WERI-Rb-1 (cell line): Measurements from ENCODE around the gene OTOG.

ENCODE experiments used
- DNase-seq: peaks from one replicate; pipeline ENCODE4 v3.0.0-alpha.2; 2020
- H3K27ac ChIP-seq: fragments of 250-450 bp; sonication (Bioruptor Pico); 2 replicates; pipeline ENCODE4 v1.5.1; 2020; ENCODE audit warnings: mild to moderate bottlenecking, moderate library complexity
- H3K27me3 ChIP-seq: fragments of 250-450 bp; sonication (Bioruptor Pico); 2 replicates; pipeline ENCODE4 v1.5.1; 2021; ENCODE audit warnings: mild to moderate bottlenecking, low read depth, moderate library complexity; ENCODE audit not compliant: insufficient read depth, severe bottlenecking
- H3K36me3 ChIP-seq: fragments of 250-450 bp; sonication (Bioruptor Pico); 2 replicates; pipeline ENCODE4 v1.5.1; 2020; ENCODE audit warnings: mild to moderate bottlenecking, moderate library complexity
- H3K4me3 ChIP-seq: 2 replicates; pipeline ENCODE4 v1.5.1; 2011; ENCODE audit warnings: low read depth, mild to moderate bottlenecking, control low read depth, low read length
- H3K9me3 ChIP-seq: fragments of 250-450 bp; sonication (Bioruptor Pico); 2 replicates; pipeline ENCODE4 v1.5.1; 2021; ENCODE audit warnings: mild to moderate bottlenecking, moderate library complexity; ENCODE audit not compliant: severe bottlenecking
- TF ChIP-seq, protein P1 (sequence below): IDR thresholded peaks from 2 replicates; pipeline ENCODE4 v1.5.1; 2011; ENCODE audit warnings: low read depth, mild to moderate bottlenecking, control low read depth, inconsistent platforms, low read length

Gene OTOG

DNA sequence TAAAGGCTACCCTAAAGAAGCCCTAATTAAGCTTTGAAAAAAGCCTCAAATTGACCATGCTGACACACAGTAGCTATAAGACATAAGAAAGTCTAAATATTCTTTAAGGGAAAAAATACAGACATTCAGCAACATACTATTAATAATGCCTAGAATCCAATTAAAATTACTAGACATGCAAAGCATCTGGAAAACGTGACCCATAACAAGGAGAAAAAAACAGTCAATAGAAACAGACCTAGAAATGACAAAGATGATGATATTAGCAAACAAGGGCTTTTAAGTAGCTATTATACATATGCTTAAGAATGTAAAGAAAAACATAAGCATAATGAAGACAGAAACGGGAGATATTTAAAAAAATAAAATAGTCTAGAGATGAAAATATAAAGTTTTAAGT, 108.6 kb downstream of the OTOG start:
- Histone ChIP-seq H3K27me3 (no peaks in the 10 kb centered on the region), H3K36me3 (no peaks in the 10 kb centered on the region), H3K4me3 (no peak overlapping the region), H3K27ac (no peak overlapping the region), H3K9me3 (peaks cover 19% of the 10 kb centered on the region)
- no peak for DNase-seq
- TF ChIP-seq, protein P1, sequence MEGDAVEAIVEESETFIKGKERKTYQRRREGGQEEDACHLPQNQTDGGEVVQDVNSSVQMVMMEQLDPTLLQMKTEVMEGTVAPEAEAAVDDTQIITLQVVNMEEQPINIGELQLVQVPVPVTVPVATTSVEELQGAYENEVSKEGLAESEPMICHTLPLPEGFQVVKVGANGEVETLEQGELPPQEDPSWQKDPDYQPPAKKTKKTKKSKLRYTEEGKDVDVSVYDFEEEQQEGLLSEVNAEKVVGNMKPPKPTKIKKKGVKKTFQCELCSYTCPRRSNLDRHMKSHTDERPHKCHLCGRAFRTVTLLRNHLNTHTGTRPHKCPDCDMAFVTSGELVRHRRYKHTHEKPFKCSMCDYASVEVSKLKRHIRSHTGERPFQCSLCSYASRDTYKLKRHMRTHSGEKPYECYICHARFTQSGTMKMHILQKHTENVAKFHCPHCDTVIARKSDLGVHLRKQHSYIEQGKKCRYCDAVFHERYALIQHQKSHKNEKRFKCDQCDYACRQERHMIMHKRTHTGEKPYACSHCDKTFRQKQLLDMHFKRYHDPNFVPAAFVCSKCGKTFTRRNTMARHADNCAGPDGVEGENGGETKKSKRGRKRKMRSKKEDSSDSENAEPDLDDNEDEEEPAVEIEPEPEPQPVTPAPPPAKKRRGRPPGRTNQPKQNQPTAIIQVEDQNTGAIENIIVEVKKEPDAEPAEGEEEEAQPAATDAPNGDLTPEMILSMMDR: no peak

DNA sequence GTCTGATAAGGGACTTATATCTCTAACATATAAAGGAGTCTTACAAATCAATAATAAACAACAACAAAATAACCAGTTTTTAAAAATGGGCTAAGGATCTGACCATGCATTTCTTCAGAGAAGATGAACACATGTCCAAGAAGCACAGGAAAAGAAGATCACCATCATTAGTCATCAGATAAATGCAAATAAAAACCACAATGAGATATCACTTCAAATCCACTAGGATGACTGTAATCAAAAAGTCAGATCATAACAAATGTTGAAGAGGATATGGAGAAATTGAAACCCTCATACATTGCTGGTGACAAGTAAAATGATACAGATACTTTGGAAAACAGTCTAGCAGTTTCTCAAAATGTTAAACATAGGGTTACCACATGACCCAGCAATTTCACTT, 111.2 kb downstream of the OTOG start:
- peaks cover 19% of the 10 kb centered on the region for H3K9me3 ChIP-seq
- no peak overlapping the region for H3K27ac ChIP-seq
- H3K4me3 ChIP-seq: no peak overlapping the region
- TF ChIP-seq, protein P1: no peak
- H3K27me3 ChIP-seq: no peaks in the 10 kb centered on the region
- no peak for DNase-seq
- H3K36me3 ChIP-seq: no peaks in the 10 kb centered on the region

DNA sequence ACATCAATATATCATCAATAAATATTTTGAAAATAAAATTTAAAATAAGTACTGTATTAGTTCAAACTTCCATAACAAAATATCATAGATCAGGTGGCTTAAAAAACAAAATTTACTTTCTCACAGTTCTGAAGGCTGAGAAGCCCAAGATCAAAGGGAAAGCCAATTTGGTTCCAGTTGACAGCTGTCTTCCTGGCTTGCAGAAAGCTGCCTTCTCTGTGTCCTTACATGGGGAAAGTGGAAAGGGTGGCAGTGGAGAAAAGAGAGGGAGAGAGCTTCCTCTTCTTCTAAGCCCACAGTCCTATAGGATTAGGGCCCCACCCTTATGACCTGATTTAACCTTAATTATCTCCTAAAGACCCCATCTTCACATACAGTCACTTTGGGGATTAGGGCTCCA, 121.1 kb downstream of the OTOG start:
- Histone ChIP-seq H3K27ac (no peak overlapping the region), H3K9me3 (peaks cover 4% of the 10 kb centered on the region), H3K4me3 (no peak overlapping the region), H3K27me3 (no peaks in the 10 kb centered on the region), H3K36me3 (no peaks in the 10 kb centered on the region)
- no peak for DNase-seq
- TF ChIP-seq, protein P1: no peak

DNA sequence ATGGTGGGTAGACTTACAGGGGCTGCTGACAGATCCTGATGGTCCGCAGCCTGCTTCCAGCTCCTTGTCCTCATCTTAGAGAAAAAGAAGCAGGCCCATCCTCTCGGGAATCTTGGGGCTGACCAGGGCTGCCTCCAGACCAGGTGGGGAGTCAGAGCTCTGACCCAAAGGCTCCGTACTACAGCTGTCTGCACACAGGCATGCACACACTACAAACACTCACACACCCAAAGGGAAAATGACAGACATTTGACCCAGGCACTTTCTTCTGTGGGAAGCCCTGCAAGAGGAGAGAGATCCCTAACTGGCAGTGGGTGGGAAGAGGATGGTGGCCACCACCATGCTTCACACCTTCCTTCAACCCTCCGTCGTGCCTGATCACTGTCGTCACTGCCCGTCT, 125.4 kb downstream of the OTOG start:
- no peak overlapping the region for H3K27ac ChIP-seq
- TF ChIP-seq, protein P1: no peak
- H3K9me3 ChIP-seq: peaks cover 2% of the 10 kb centered on the region
- no peaks in the 10 kb centered on the region for H3K27me3 ChIP-seq
- no peaks in the 10 kb centered on the region for H3K36me3 ChIP-seq
- DNase-seq: no peak
- H3K4me3 ChIP-seq: no peak overlapping the region

DNA sequence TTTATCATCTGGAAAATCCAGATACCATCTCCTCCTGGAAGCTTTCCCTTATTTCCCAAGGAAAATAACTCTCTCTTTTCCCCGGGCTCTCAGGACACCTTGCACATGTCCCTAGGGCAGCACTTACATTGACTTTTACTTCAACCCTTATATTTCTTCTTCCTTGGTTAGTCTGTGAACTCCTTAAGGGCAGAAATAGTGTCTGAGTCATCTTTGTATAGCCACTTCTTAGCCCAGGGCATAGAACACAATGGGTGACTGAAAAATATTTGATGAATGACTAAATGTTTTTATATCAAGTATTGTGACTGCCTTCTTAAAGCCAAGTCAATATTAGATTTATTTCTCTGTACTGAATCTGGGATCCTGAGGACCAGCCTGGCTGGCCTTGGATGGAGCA, 126.9 kb downstream of the OTOG start:
- Histone ChIP-seq H3K9me3 (peaks cover 4% of the 10 kb centered on the region), H3K27me3 (no peaks in the 10 kb centered on the region), H3K4me3 (no peak overlapping the region), H3K27ac (no peak overlapping the region), H3K36me3 (no peaks in the 10 kb centered on the region)
- DNase-seq: no peak
- TF ChIP-seq, protein P1: no peak

DNA sequence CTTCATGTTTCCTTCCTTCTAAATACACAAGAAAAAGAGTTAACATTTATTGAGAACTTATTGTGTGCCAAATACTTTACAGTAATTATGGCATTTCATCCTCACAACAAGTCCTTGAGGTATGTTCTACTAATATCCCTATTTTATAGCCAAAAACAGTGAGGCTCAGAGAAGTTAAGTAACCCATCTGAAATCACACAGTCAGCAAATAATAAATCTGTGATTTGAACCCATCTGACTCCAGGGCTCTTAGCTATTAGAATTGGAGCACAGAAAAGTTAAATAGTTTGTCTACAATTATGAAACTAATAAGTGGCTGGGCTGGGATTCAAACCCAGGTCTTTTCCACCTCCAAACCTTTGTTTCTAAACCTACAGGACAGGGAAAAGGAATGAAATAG, 135.8 kb downstream of the OTOG start:
- TF ChIP-seq, protein P1: no peak
- no peak for DNase-seq
- Histone ChIP-seq H3K4me3 (no peak overlapping the region), H3K27me3 (no peaks in the 10 kb centered on the region), H3K36me3 (no peaks in the 10 kb centered on the region), H3K27ac (peak overlapping the region; percentile 68), H3K9me3 (peaks cover 2% of the 10 kb centered on the region)
